Measurements from ENCODE around the gene SLC22A2.

Gene SLC22A2

GRCh38 chr6:160274871-160275510 lies 16.4 kb upstream of the SLC22A2 start:
- TF ChIP-seq, protein P1, sequence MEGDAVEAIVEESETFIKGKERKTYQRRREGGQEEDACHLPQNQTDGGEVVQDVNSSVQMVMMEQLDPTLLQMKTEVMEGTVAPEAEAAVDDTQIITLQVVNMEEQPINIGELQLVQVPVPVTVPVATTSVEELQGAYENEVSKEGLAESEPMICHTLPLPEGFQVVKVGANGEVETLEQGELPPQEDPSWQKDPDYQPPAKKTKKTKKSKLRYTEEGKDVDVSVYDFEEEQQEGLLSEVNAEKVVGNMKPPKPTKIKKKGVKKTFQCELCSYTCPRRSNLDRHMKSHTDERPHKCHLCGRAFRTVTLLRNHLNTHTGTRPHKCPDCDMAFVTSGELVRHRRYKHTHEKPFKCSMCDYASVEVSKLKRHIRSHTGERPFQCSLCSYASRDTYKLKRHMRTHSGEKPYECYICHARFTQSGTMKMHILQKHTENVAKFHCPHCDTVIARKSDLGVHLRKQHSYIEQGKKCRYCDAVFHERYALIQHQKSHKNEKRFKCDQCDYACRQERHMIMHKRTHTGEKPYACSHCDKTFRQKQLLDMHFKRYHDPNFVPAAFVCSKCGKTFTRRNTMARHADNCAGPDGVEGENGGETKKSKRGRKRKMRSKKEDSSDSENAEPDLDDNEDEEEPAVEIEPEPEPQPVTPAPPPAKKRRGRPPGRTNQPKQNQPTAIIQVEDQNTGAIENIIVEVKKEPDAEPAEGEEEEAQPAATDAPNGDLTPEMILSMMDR (IDR thresholded peaks at IDR 0.05; ENCODE audit: extremely low read depth, insufficient read depth, missing control alignments), result no peak
- in situ Hi-C loops (cut with MboI; ENCODE audit: low pct_unique_long_range_greater_than_20kb, low sequenced_read_pairs, unreplicated experiment), result no loop called here
- no peak for DNase-seq (ENCODE audit: low spot score)

GRCh38 chr6:160273750-160274149 lies 15.1 kb upstream of the SLC22A2 start:
- TF ChIP-seq, protein P1 (IDR thresholded peaks at IDR 0.05; ENCODE audit: extremely low read depth, insufficient read depth, missing control alignments), result no peak
- DNase-seq (ENCODE audit: low spot score), result no peak
- in situ Hi-C loops (cut with MboI; ENCODE audit: low pct_unique_long_range_greater_than_20kb, low sequenced_read_pairs, unreplicated experiment), result no loop called here

DNA sequence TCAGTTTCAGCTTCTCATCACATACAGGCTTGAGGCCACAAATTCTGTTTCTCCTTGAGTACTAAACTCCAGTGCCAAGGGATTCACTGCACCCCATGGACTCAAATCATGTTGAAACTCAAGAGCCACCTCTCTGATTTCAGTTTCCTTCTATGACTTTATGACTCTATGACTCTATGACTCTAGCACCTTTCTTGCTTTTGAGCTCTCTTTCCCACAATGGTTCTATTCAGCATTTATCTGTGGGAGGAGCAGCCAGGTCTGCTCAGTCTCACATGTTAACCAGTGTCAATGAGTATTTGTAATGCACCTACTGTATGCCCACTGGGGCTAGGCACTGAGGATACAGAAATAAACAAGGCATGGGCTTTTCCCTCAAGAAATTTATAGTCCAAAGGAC lies 14.6 kb upstream of the SLC22A2 start:
- DNase-seq (ENCODE audit: low spot score), result no peak
- in situ Hi-C loops (cut with MboI; ENCODE audit: low pct_unique_long_range_greater_than_20kb, low sequenced_read_pairs, unreplicated experiment), result no loop called here
- TF ChIP-seq, protein P1 (IDR thresholded peaks at IDR 0.05; ENCODE audit: extremely low read depth, insufficient read depth, missing control alignments), result no peak

DNA sequence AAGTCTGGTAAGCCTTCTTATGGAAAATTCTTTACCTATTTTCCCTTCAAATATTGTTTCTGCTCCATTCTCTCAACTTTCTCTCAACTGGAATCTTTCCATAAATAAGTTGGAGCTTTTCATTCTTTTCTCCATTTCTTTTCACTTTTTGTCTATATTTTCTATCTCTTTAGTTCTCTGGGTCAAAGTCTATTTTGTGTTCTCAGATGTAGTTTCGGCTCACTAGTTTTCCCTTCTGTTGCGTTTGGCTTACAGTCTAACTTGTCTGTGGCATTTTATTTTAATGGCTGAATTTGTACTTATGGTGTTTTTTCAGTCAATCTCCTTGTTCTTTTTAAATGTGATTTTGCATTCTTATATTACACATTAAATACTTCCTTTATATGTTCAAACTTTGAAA lies 14.1 kb upstream of the SLC22A2 start:
- TF ChIP-seq, protein P1 (IDR thresholded peaks at IDR 0.05; ENCODE audit: extremely low read depth, insufficient read depth, missing control alignments), result no peak
- in situ Hi-C loops (cut with MboI; ENCODE audit: low pct_unique_long_range_greater_than_20kb, low sequenced_read_pairs, unreplicated experiment), result no loop called here
- no peak for DNase-seq (ENCODE audit: low spot score)

DNA sequence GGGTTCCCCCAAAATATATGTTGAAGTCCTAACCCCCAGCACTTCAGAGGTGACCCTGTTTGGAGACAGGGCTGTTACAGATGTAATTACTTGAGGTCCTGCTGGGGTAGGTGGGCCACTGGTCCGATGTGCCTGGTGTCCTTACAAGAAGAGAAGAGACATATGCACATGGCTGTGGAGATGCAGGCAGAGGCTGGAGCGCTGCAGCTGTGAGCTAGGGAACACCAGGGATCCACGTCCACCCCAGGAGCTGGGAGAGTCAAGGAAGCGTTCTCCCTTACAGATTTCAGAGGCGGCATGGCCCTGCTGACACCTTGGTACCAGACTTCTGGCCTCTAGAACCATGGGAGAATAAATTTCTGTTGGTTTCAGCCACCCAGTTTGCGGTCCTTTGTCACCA lies 11.7 kb upstream of the SLC22A2 start:
- DNase-seq (ENCODE audit: low spot score), result no peak
- in situ Hi-C loops (cut with MboI; ENCODE audit: low pct_unique_long_range_greater_than_20kb, low sequenced_read_pairs, unreplicated experiment), result no loop called here
- TF ChIP-seq, protein P1 (IDR thresholded peaks at IDR 0.05; ENCODE audit: extremely low read depth, insufficient read depth, missing control alignments), result no peak

DNA sequence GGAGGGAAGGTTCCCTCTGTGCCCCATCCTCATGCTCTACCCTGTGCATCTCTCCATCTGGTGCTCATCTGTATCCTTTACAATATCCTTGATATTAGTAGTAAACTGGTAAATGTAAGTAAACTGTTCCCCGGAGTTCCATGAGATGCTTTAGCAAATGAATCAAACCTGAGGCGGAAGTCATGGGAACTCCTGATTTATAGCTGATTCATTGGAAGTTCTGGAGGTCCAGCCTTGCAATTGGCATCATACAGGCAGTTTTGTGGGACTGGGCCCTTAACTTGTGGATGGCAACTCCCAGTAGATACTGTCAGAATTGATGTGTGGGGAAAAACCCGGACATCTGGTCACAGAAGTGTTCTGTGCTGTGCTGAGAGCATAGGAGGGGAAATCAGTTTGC lies 11.2 kb upstream of the SLC22A2 start:
- TF ChIP-seq, protein P1 (IDR thresholded peaks at IDR 0.05; ENCODE audit: extremely low read depth, insufficient read depth, missing control alignments), result no peak
- no peak for DNase-seq (ENCODE audit: low spot score)
- in situ Hi-C loops (cut with MboI; ENCODE audit: low pct_unique_long_range_greater_than_20kb, low sequenced_read_pairs, unreplicated experiment), result no loop called here
